Liver (tissue), 9 donors: ENCODE results near the gene MDM2. TPM values are rescaled to one million over a fixed set of nuclear protein-coding genes. Genes with fewer than 3 reads are reported as not detected.

Experiments
- DNase-seq: peaks from one replicate; pipeline ENCODE4 v3.0.0-alpha.2; 2017; ENCODE audit warnings: low spot score
- H3K27ac ChIP-seq, 2 donors: one replicate each; pipeline ENCODE4 v1.7.0; 2013; ENCODE audit warnings: inconsistent platforms in 2 of 2, low read length in 2 of 2, control low read depth in 1 of 2, low read depth in 1 of 2, mild to moderate bottlenecking in 1 of 2
- H3K27me3 ChIP-seq, 4 donors: one replicate each; pipeline versions ENCODE4 v1.6.1 to v1.7.0; 2013; ENCODE audit warnings: low read length in 3 of 4, inconsistent platforms in 1 of 4, mild to moderate bottlenecking in 1 of 4, moderate library complexity in 1 of 4; ENCODE audit not compliant: control insufficient read depth in 4 of 4, insufficient read depth in 4 of 4
- H3K36me3 ChIP-seq, 4 donors: one replicate each; pipeline versions ENCODE4 v1.6.1 to v1.7.0; 2013; ENCODE audit warnings: low read length in 3 of 4, mild to moderate bottlenecking in 3 of 4, low read depth in 1 of 4, moderate library complexity in 1 of 4; ENCODE audit not compliant: control insufficient read depth in 4 of 4, insufficient read depth in 3 of 4
- H3K4me1 ChIP-seq, 4 donors: one replicate each; pipeline versions ENCODE4 v1.6.1 to v1.7.0; 2013; ENCODE audit warnings: low read length in 3 of 4, mild to moderate bottlenecking in 3 of 4, moderate library complexity in 1 of 4; ENCODE audit not compliant: control insufficient read depth in 4 of 4, insufficient read depth in 4 of 4
- H3K4me3 ChIP-seq, 3 donors: one replicate each; pipeline versions ENCODE4 v1.6.1 to v1.7.0; 2013; ENCODE audit warnings: low read length in 3 of 3, control low read depth in 1 of 3, low read depth in 1 of 3, mild to moderate bottlenecking in 1 of 3
- H3K9ac ChIP-seq, 2 donors: one replicate each; pipeline ENCODE4 v1.7.0; 2013; ENCODE audit warnings: low read length in 2 of 2, mild to moderate bottlenecking in 2 of 2, moderate library complexity in 2 of 2, control low read depth in 1 of 2, low read depth in 1 of 2
- H3K9me3 ChIP-seq, 4 donors: one replicate each; pipeline versions ENCODE4 v1.6.1 to v1.7.0; 2013; ENCODE audit warnings: low read length in 3 of 4; ENCODE audit not compliant: control insufficient read depth in 4 of 4
- ATF3 ChIP-seq: IDR thresholded peaks from 2 replicates; pipeline ENCODE4 v1.6.1; 2016; ENCODE audit warnings: antibody characterized with exemption
- CTCF ChIP-seq: fragments of 150-350 bp; IDR thresholded peaks from 2 replicates; pipeline ENCODE4 v1.5.1; 2017; ENCODE audit warnings: improper control_type of control experiment, low read depth, low read length; ENCODE audit not compliant: missing input control
- EGR1 ChIP-seq, 2 donors: IDR thresholded peaks; 2 replicates each; pipeline ENCODE4 v1.6.1; 2016 to 2018; ENCODE audit warnings: antibody characterized with exemption in 2 of 2, low read depth in 2 of 2
- FOXA2 ChIP-seq: IDR thresholded peaks from 2 replicates; pipeline ENCODE4 v1.6.1; 2016; ENCODE audit warnings: antibody characterized with exemption
- HNF4G ChIP-seq: IDR thresholded peaks from 2 replicates; pipeline ENCODE4 v1.6.1; 2016; ENCODE audit warnings: antibody characterized with exemption
- JUND ChIP-seq, 2 donors: IDR thresholded peaks; 2 replicates each; pipeline ENCODE4 v1.6.1; 2016; ENCODE audit warnings: antibody characterized with exemption in 2 of 2
- MAX ChIP-seq: IDR thresholded peaks from 2 replicates; pipeline ENCODE4 v1.6.1; 2016; ENCODE audit warnings: antibody characterized with exemption
- NR2F2 ChIP-seq: IDR thresholded peaks from 2 replicates; pipeline ENCODE4 v1.6.1; 2016; ENCODE audit warnings: antibody characterized with exemption
- RAD21 ChIP-seq, 2 donors: IDR thresholded peaks; 2 replicates each; pipeline ENCODE4 v1.6.1; 2016; ENCODE audit warnings: antibody characterized with exemption in 2 of 2, mild to moderate bottlenecking in 2 of 2
- REST ChIP-seq: IDR thresholded peaks from 2 replicates; pipeline ENCODE4 v1.6.1; 2016; ENCODE audit warnings: antibody characterized with exemption, mild to moderate bottlenecking
- SP1 ChIP-seq: IDR thresholded peaks from 2 replicates; pipeline ENCODE4 v1.6.1; 2018; ENCODE audit warnings: antibody characterized with exemption, mild to moderate bottlenecking
- TAF1 ChIP-seq: conservative IDR thresholded peaks from 2 replicates; pipeline ENCODE4 v1.6.1; 2016; ENCODE audit warnings: antibody characterized with exemption, mild to moderate bottlenecking
- YY1 ChIP-seq: IDR thresholded peaks from 2 replicates; pipeline ENCODE4 v1.6.1; 2016; ENCODE audit warnings: antibody characterized with exemption, mild to moderate bottlenecking
- WGBS: extraction: QIAGEN DNeasy Blood & Tissue Kit; methylation state at CpG from one replicate; pipeline ENCODE4 v1.1.7; 2013; 5-methylcytosine and 5-hydroxymethylcytosine counted together
- polyA plus RNA-seq, 2 donors: library from polyadenylated mRNA; stranded (reverse) in 1 of 2; unstranded in 1 of 2; fragments of 200-250 nt in 1 of 2; fragments of >200 nt in 1 of 2; fragmentation: Nextera tagmentation in 1 of 2; extraction: Ambion mirVana in 1 of 2; gene quantifications; one replicate each; pipeline versions ENCODE4 v1.2.1 to v1.2.3, GENCODE V29; 2013 to 2015
- total RNA-seq, 2 donors: library from RNA; depleted of rRNA; stranded (reverse); fragments of >200 nt; gene quantifications; one replicate each; pipeline ENCODE4 v1.2.3, GENCODE V29; 2014
- donor health status: healthy.
- donor health status: healthy.
- donor health status: healthy.
- donor health status: healthy.
- donor health status: healthy.

Gene MDM2
- total and polyA plus RNA-seq, 4 donors: 10.1 to 69.4 (median 36.9) TPM

GRCh38 chr12:68823696-68824095 is 15.7 kb downstream of the MDM2 start:
- DNase-seq: no peak
- 85% methylated on average over 3 of the region's 3 CpGs for WGBS
- Histone ChIP-seq H3K36me3 (peaks cover 8 to 64% (median 54%) of the 10 kb centered on the region in 4 donors), H3K27me3 (no peaks in the 10 kb centered on the region), H3K27ac (no peak overlapping the region), H3K4me1 (no peaks in the 10 kb centered on the region), H3K4me3 (no peak overlapping the region), H3K9ac (no peak overlapping the region), H3K9me3 (no peaks in the 10 kb centered on the region)
- no peak for TF ChIP-seq TAF1
- TF ChIP-seq ATF3: no peak
- no peak for TF ChIP-seq HNF4G
- TF ChIP-seq REST: no peak
- no peak for TF ChIP-seq MAX
- no peak for TF ChIP-seq FOXA2
- TF ChIP-seq JUND (IDR thresholded peaks at IDR 0.05): no peak

GRCh38 chr12:68824131-68824530 is 16.2 kb downstream of the MDM2 start:
- peaks cover 8 to 67% (median 55%) of the 10 kb centered on the region in 4 donors for H3K36me3 ChIP-seq
- H3K27ac ChIP-seq: no peak overlapping the region

More at GRCh38 chr12:68824131-68824530, 16.2 kb downstream of the MDM2 start:
- no peaks in the 10 kb centered on the region for H3K4me1 ChIP-seq
- DNase-seq: no peak
- TF ChIP-seq CTCF (no peak), JUND (IDR thresholded peaks at IDR 0.05) (no peak), MAX (no peak), SP1 (no peak), EGR1 (IDR thresholded peaks at IDR 0.05; ENCODE audit: low read depth in 2 of 2) (no peak), RAD21 (IDR thresholded peaks at IDR 0.05) (no peak), ATF3 (no peak), NR2F2 (no peak), YY1 (no peak), FOXA2 (no peak)
- H3K9me3 ChIP-seq: no peaks in the 10 kb centered on the region
- no peak overlapping the region for H3K4me3 ChIP-seq
- no peak overlapping the region for H3K9ac ChIP-seq
- H3K27me3 ChIP-seq: no peaks in the 10 kb centered on the region
- 97% methylated on average over 5 of the region's 5 CpGs for WGBS
